Gastroesophageal sphincter (tissue), 3 donors: ENCODE results near the gene APCDD1L.

Experiments
- CTCF ChIP-seq, 4 experiments: fragments of 200-600 bp in 2 of 4; fragments of 450-650 bp in 2 of 4; sonication (generic) in 1 of 4; IDR thresholded peaks; one replicate each; pipeline ENCODE4 v1.5.1; 2017 to 2019; ENCODE audit warnings: antibody characterized with exemption in 4 of 4, mild to moderate bottlenecking in 2 of 4, moderate library complexity in 2 of 4
- EP300 ChIP-seq: sonication (generic); formaldehyde crosslinking; IDR thresholded peaks from one replicate; pipeline ENCODE4 v1.6.1; 2017; ENCODE audit warnings: antibody characterized with exemption, mild to moderate bottlenecking
- POLR2AphosphoS5 ChIP-seq: sonication (generic); formaldehyde crosslinking; IDR thresholded peaks from one replicate; pipeline ENCODE4 v1.6.1; 2017; ENCODE audit warnings: antibody characterized with exemption

DNA sequence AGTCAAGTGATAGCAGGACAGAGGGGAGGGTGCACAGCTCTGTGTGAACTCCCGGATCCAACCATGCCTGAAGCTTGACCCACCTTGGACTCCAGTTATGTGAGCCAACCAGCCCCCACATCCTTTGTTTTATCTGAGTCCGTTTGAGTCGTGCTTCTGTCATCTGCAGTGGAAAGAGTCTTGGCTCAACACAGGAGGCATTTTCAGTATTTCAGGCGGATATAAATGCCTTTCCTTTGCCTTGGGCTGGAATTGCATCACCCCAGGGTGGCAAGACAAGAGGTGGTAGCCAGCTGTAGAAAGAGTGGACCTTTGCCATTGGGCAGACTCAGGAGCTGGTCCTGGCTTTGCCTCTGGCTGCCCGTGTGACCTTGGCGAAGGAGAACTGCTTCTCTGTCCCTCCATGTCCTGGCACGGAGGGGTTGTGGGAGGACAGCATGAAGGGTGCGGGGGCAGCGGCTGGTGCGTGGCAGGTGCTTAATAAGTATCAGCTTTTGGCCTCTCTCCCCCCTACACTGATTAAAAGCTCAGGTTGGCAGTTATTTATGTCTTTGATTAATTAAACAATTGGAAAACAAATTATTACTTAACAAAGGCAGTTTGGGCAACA lies 42.6 kb upstream of the APCDD1L start:
- TF ChIP-seq EP300 (no peak), CTCF (IDR thresholded peaks at IDR 0.05) (no peak), POLR2AphosphoS5 (no peak)
